K562 (cell line): Measurements from ENCODE around the gene OPRD1. TPM values are rescaled to one million over a fixed set of nuclear protein-coding genes. Genes with fewer than 3 reads are reported as not detected.

Experiments used
- ATAC-seq: fragments of 200-7000 bp; cut with Tn5 transposase; 3 replicates; pipeline ENCODE4 v1.9.1; 2020; ENCODE audit warnings: moderate library complexity
- BruUV-seq: library from RNA; stranded (reverse); fragments of 400-500 nt; replicated peaks from 2 replicates; lab custom pipeline; 2021; lab: Mats Ljungman, UMichigan
- CTCF ChIA-PET: fragments of 300-600 bp; formaldehyde crosslinking; extraction: SDS; loops from one replicate; lab custom pipeline; 2021; ENCODE audit warnings: low intra/inter-chr PET ratio; lab: Yijun Ruan, JAX
- POLR2A ChIA-PET: fragments of 300-600, 350-650 bp; sonication (Branson Sonifier 250); formaldehyde crosslinking; extraction: SDS; loops from one replicate; lab custom pipeline; 2021; ENCODE audit warnings: antibody characterized with exemption, inconsistent platforms; lab: Yijun Ruan, JAX
- DNase-seq, 4 experiments: peaks; one replicate each; pipeline versions ENCODE4 v3.0.0 to v3.0.0-alpha.2; 2011 to 2018; ENCODE audit warnings: low spot score in 3 of 4, mixed read lengths in 3 of 4; ENCODE audit errors: extremely low read depth in 1 of 4
- FAIRE-seq: peaks from 2 replicates; lab custom pipeline; 2011; peaks lifted over from hg19 to GRCh38; lab: Jason Lieb, UNC
- H2AFZ ChIP-seq: 2 replicates; pipeline ENCODE4 v1.6.0; 2011; ENCODE audit warnings: low read depth, low read length, control low read depth, inconsistent platforms
- H3K27ac ChIP-seq: fragments of 200-600 bp; 3 replicates; pipeline ENCODE4 v1.8.0; 2011; ENCODE audit warnings: low read depth, mild to moderate bottlenecking, control low read depth, inconsistent platforms, low read length, moderate library complexity, mixed read lengths; ENCODE audit errors: extremely low read depth
- H3K27me3 ChIP-seq, 2 experiments: fragments of 300-600 bp in 1 of 2; 2 replicates in 1 of 2; 3 replicates in 1 of 2; pipeline versions ENCODE4 v1.6.0 to v1.8.0; 2011; ENCODE audit warnings: inconsistent platforms in 2 of 2, low read length in 2 of 2, mild to moderate bottlenecking in 1 of 2, mixed read lengths in 1 of 2, moderate library complexity in 1 of 2; ENCODE audit not compliant: control insufficient read depth in 2 of 2, insufficient read depth in 2 of 2
- H3K36me3 ChIP-seq: fragments of 300-600 bp; 3 replicates; pipeline ENCODE4 v1.8.0; 2011; ENCODE audit warnings: mild to moderate bottlenecking, low read length, inconsistent platforms; ENCODE audit not compliant: control insufficient read depth, insufficient read depth
- H3K4me1 ChIP-seq, 2 experiments: fragments of 200-600 bp in 1 of 2; replicated peaks in 1 of 2; 2 replicates in 1 of 2; 3 replicates in 1 of 2; pipeline versions ENCODE4 v1.5.1 to v1.8.0; 2011; ENCODE audit warnings: inconsistent platforms in 2 of 2, low read length in 2 of 2, mild to moderate bottlenecking in 1 of 2, mixed read lengths in 1 of 2, moderate library complexity in 1 of 2; ENCODE audit not compliant: control insufficient read depth in 2 of 2, insufficient read depth in 2 of 2
- H3K4me2 ChIP-seq: 2 replicates; pipeline ENCODE4 v1.6.1; 2011; ENCODE audit warnings: low read length, control low read depth, inconsistent platforms, mixed read lengths; ENCODE audit not compliant: insufficient read depth
- H3K4me3 ChIP-seq: fragments of 200-600 bp; sonication (generic), shearing (Covaris generic); 2 replicates; pipeline ENCODE4 v1.5.1; 2016; ENCODE audit warnings: control low read depth, inconsistent platforms
- H3K79me2 ChIP-seq: fragments of 200-600 bp; 3 replicates; pipeline ENCODE4 v1.8.0; 2011; ENCODE audit warnings: low read length, inconsistent platforms; ENCODE audit not compliant: control insufficient read depth, insufficient read depth
- H3K9ac ChIP-seq, 2 experiments: 2 replicates each; pipeline versions ENCODE4 v1.6.0 to v1.6.1; 2011; ENCODE audit warnings: low read depth in 2 of 2, low read length in 2 of 2, control low read depth in 1 of 2, inconsistent platforms in 1 of 2, mild to moderate bottlenecking in 1 of 2, mixed read lengths in 1 of 2; ENCODE audit not compliant: insufficient read depth in 1 of 2
- H3K9me1 ChIP-seq: one replicate; pipeline ENCODE4 v1.6.0; 2011; ENCODE audit warnings: inconsistent platforms, mild to moderate bottlenecking, low read length, moderate library complexity; ENCODE audit not compliant: control insufficient read depth, insufficient read depth
- H3K9me3 ChIP-seq: replicated peaks from 2 replicates; pipeline ENCODE4 v1.5.1; 2011; ENCODE audit warnings: low read depth, low read length, inconsistent platforms; ENCODE audit not compliant: control insufficient read depth, insufficient read depth
- H4K20me1 ChIP-seq: replicated peaks from 2 replicates; pipeline ENCODE4 v1.6.1; 2011; ENCODE audit warnings: low read length, inconsistent platforms, mixed read lengths; ENCODE audit not compliant: control insufficient read depth, insufficient read depth
- BCOR ChIP-seq: fragments of 450-650 bp; IDR thresholded peaks from 2 replicates; pipeline ENCODE4 v1.6.1; 2016
- EGR1 ChIP-seq: fragments of 450-650 bp; conservative IDR thresholded peaks from 2 replicates; pipeline ENCODE4 v1.6.1; 2017; ENCODE audit warnings: mild to moderate bottlenecking
- GTF2F1 ChIP-seq: IDR thresholded peaks from 2 replicates; pipeline ENCODE4 v1.6.1; 2011; ENCODE audit warnings: low read depth, low read length, improper control_type of control experiment
- HDGF ChIP-seq: fragments of 450-650 bp; IDR thresholded peaks from 2 replicates; pipeline ENCODE4 v1.6.1; 2016
- HIVEP1 ChIP-seq: fragments of 250-450 bp; sonication (Bioruptor Pico); IDR thresholded peaks from 2 replicates; pipeline ENCODE4 v1.4.0; 2020; ENCODE audit warnings: mild to moderate bottlenecking
- HOMEZ ChIP-seq: fragments of 250-450 bp; sonication (Bioruptor Pico); IDR thresholded peaks from 2 replicates; pipeline ENCODE4 v1.4.0; 2020; ENCODE audit warnings: mild to moderate bottlenecking, moderate library complexity
- MTA1 ChIP-seq: fragments of 450-650 bp; IDR thresholded peaks from 2 replicates; pipeline ENCODE4 v1.6.1; 2017; ENCODE audit warnings: borderline replicate concordance
- NR2F6 ChIP-seq: fragments of 450-650 bp; formaldehyde crosslinking; IDR thresholded peaks from 2 replicates; pipeline ENCODE4 v1.4.0; 2020; ENCODE audit warnings: mild to moderate bottlenecking
- XRCC5 ChIP-seq: fragments of 200-400 bp; formaldehyde crosslinking; IDR thresholded peaks from 2 replicates; pipeline ENCODE4 v1.6.1; 2017; ENCODE audit warnings: low read depth, mild to moderate bottlenecking, low read length
- ZNF239 ChIP-seq: fragments of 250-450 bp; sonication (Bioruptor Pico); IDR thresholded peaks from 2 replicates; pipeline ENCODE4 v1.4.0; 2020; ENCODE audit warnings: mild to moderate bottlenecking
- ZNF584 ChIP-seq: fragments of 200-800 bp; sonication (Bioruptor generic); IDR thresholded peaks from 2 replicates; pipeline ENCODE4 v1.6.1; 2016; ENCODE audit warnings: low read depth, mild to moderate bottlenecking, missing genetic modification characterization, missing compliant biosample characterization
- WGBS: fragments of 100-300 bp; shearing (Covaris generic); methylation state at CpG from one replicate; pipeline ENCODE4 v1.1.6; 2016; ENCODE audit warnings: low coverage, mixed read lengths; ENCODE audit not compliant: insufficient coverage; ENCODE audit errors: missing lambda C conversion rate; 5-methylcytosine and 5-hydroxymethylcytosine counted together
- in situ Hi-C: fragments of 300-500 bp; cut with MboI; formaldehyde crosslinking; loops from 4 replicates; pipeline ENCODE4 v1.15.0; 2018; ENCODE audit warnings: inconsistent platforms, mixed read lengths
- intact Hi-C: fragments of 100-400 bp; cut with micrococcal nuclease; formaldehyde crosslinking; loops from 2 replicates; pipeline ENCODE4 v1.14.2; 2022
- polyA plus RNA-seq, 8 experiments: library from polyadenylated mRNA; depleted of rRNA in 4 of 8; stranded (reverse) in 5 of 8; unstranded in 3 of 8; fragments of >200 nt; fragmentation: Nextera tagmentation in 2 of 8; fragmentation: Illumina TruSeq in 1 of 8; extraction: Ambion mirVana in 2 of 8; extraction: Trizol in 1 of 8; gene quantifications; 2 replicates each; pipeline versions ENCODE4 v1.2.1 to v1.2.3, GENCODE V29; 2011 to 2014; ENCODE audit warnings: inconsistent platforms in 1 of 8, missing spikeins in 1 of 8
- total RNA-seq, 7 experiments: library from RNA; depleted of rRNA in 6 of 7; stranded (reverse); fragments of >200 nt in 6 of 7; fragmentation: Illumina TruSeq in 2 of 7; extraction: Trizol in 2 of 7; gene quantifications; 2 replicates each; pipeline versions ENCODE4 v1.2.1 to v1.2.3, GENCODE V29; 2011 to 2021; ENCODE audit warnings: low replicate concordance in 1 of 7

Gene OPRD1
- total and polyA plus RNA-seq, 9 of the 15 experiments (the other 6 are each of a cell fraction or from before 2014, with no cell fraction given): under 0.01 to 0.03 (median under 0.01) TPM; not detected in 6

- intact Hi-C loops: no loop called here
- DNase-seq: no peak
- POLR2A ChIA-PET: interaction anchor here (0.6 to 1.9 kb wide), 5 partner anchors 8 to 16 kb away, joined by 3 to 7 read pairs (median 4); no protein-coding TSS in a partner anchor
- TF ChIP-seq GTF2F1 (no peak), EGR1 (peak; percentile 79)
- TF ChIP-seq, all 486 proteins: peak for 1
- Histone ChIP-seq H3K9me1 (no peaks in the 10 kb centered on the region), H3K9ac (peak overlapping the region in 1 of 2 experiments; percentile 36; a peak in 1 of 4 replicates), H3K79me2 (peaks cover 87% of the 10 kb centered on the region), H3K36me3 (peaks cover 35% of the 10 kb centered on the region), H3K4me3 (no peak overlapping the region), H3K27ac (no peak overlapping the region), H4K20me1 (peaks cover 39% of the 10 kb centered on the region), H3K27me3 (no peaks in the 10 kb centered on the region), H3K9me3 (no peaks in the 10 kb centered on the region), H3K4me1 (peaks cover 15 to 30% of the 10 kb centered on the region in 2 experiments), H2AFZ (no peak overlapping the region), H3K4me2 (no peak overlapping the region)
- CTCF ChIA-PET: no interaction called here
- FAIRE-seq (no peak), ATAC-seq (no peak)
- no TSS peak for BruUV-seq
- 86% methylated on average over 7 of the region's 7 CpGs for WGBS
- in situ Hi-C loops: no loop called here
Measured at GRCh38 chr1:28910379-28911115, 98.6 kb downstream of the OPRD1 start.

- peaks cover 34 to 45% of the 10 kb centered on the region in 2 experiments for H3K4me1 ChIP-seq
- H4K20me1 ChIP-seq: peaks cover 37% of the 10 kb centered on the region
- peak overlapping the region; percentile 63 for H2AFZ ChIP-seq
- WGBS: 29% methylated on average over 10 of the region's 10 CpGs
- H3K27me3 ChIP-seq: no peaks in the 10 kb centered on the region
- H3K9me1 ChIP-seq: no peaks in the 10 kb centered on the region
- ChIA-PET POLR2A (interaction anchor here (0.6 to 3.7 kb wide), 13 partner anchors 11 to 390 kb away, joined by 3 to 35 read pairs (median 4); partner anchors contain the start of gene MECR), CTCF (no interaction called here)
- TSS peak; percentile 81 for BruUV-seq
- FAIRE-seq: peak; percentile 11
- H3K4me2 ChIP-seq: peak overlapping the region; percentile 69
- no peak for ATAC-seq
- peaks cover 45% of the 10 kb centered on the region for H3K36me3 ChIP-seq
- H3K4me3 ChIP-seq: peak overlapping the region; percentile 59
- in situ Hi-C loops (no loop called here), intact Hi-C loops (loop anchor here (2.0 kb wide), 1 partner anchor 29 kb away; no protein-coding TSS in a partner anchor)
- no peaks in the 10 kb centered on the region for H3K9me3 ChIP-seq
- H3K79me2 ChIP-seq: peaks cover 89% of the 10 kb centered on the region
- peak overlapping the region; percentile 36 to 93 for H3K9ac ChIP-seq
- H3K27ac ChIP-seq: peak overlapping the region; percentile 80
- no peak for DNase-seq
- 0 out of 2 replicates have a peak, but pooled peaks have one; percentile 26 for TF ChIP-seq MTA1
- 0 out of 2 replicates have a peak, but pooled peaks have one; percentile 30 for TF ChIP-seq HOMEZ (CRISPR knock-in tag)
- 0 out of 2 replicates have a peak, but pooled peaks have one; percentile 14 for TF ChIP-seq XRCC5
- TF ChIP-seq NR2F6 (CRISPR knock-in tag): no peak
- 0 out of 2 replicates have a peak, but pooled peaks have one; percentile 45 for TF ChIP-seq HIVEP1 (CRISPR knock-in tag)
- peak; percentile 55; the same call in 1 of the 2 replicates for TF ChIP-seq HDGF
- no peak for TF ChIP-seq ZNF239
- TF ChIP-seq BCOR: peak; percentile 50; the same call in 1 of the 2 replicates
- no peak for TF ChIP-seq ZNF584 (CRISPR knock-in tag)
Measured at GRCh38 chr1:28913786-28914227, 101.8 kb downstream of the OPRD1 start.
